ENCODE data around the gene MET. TPM values are rescaled to one million over a fixed set of nuclear protein-coding genes. Genes with fewer than 3 reads are reported as not detected.

The MET gene
- total and polyA plus RNA-seq, 2 of the 13 experiments (the other 11 are each of a cell fraction or from before 2014, with no cell fraction given) = 21.8 to 31.5 TPM

DNA sequence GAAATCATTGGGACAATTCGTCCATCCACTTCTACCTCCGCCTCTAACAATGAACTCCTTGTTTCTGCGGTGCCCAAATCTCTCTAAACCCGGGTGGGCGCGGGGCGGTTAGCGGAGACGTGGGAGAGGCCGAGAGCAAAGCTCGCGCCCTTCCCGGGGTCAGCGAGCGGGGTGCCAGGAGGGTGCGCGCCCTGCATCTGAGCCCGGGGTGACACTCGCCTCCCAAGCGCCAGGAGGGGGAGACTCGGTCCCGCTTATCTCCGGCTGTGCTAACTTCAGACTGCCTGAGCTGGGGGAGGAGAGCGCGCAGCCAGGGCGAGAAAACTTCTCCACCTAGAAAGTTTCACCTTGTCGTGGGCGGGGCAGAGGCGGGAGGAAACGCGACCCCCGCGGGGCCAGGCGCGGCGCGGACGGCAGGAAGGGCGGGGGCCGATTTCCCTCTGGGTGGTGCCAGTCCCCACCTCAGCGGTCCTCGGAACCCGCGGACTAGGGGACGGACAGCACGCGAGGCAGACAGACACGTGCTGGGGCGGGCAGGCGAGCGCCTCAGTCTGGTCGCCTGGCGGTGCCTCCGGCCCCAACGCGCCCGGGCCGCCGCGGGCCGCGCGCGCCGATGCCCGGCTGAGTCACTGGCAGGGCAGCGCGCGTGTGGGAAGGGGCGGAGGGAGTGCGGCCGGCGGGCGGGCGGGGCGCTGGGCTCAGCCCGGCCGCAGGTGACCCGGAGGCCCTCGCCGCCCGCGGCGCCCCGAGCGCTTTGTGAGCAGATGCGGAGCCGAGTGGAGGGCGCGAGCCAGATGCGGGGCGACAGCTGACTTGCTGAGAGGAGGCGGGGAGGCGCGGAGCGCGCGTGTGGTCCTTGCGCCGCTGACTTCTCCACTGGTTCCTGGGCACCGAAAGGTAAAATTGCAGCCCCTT is at the start of gene MET (continued):
- TF ChIP-seq ZHX2 (IDR thresholded peaks at IDR 0.05; ENCODE audit: low read depth) (no peak), ZHX2 (CRISPR knock-in tag; IDR thresholded peaks at IDR 0.05; ENCODE audit: borderline replicate concordance) (no peak; the same call in 1 of the 2 replicates), ARNT2 (CRISPR knock-in tag; IDR thresholded peaks at IDR 0.05; ENCODE audit: low read depth) (peak; percentile 98), ATF4 (CRISPR knock-in tag; IDR thresholded peaks at IDR 0.05) (peak in 1 of 2 experiments; percentile 56; a peak in 2 of 4 replicates), U2AF2 (IDR thresholded peaks at IDR 0.05; ENCODE audit: low read depth, low read length) (no peak), TRIM24 (CRISPR knock-in tag; IDR thresholded peaks at IDR 0.05) (no peak), MLXIP (CRISPR knock-in tag; IDR thresholded peaks at IDR 0.05; ENCODE audit: borderline replicate concordance) (no peak), MEIS2 (CRISPR knock-in tag; IDR thresholded peaks at IDR 0.05) (peak; percentile 52), NR2F6 (IDR thresholded peaks at IDR 0.05) (peak; percentile 45), NR2F6 (CRISPR knock-in tag; IDR thresholded peaks at IDR 0.05) (peak; percentile 78), KDM5A (IDR thresholded peaks at IDR 0.05; ENCODE audit: borderline replicate concordance, low read length) (no peak), GLI4 (CRISPR knock-in tag; IDR thresholded peaks at IDR 0.05; ENCODE audit: borderline replicate concordance) (no peak)
- TF ChIP-seq, protein P1, sequence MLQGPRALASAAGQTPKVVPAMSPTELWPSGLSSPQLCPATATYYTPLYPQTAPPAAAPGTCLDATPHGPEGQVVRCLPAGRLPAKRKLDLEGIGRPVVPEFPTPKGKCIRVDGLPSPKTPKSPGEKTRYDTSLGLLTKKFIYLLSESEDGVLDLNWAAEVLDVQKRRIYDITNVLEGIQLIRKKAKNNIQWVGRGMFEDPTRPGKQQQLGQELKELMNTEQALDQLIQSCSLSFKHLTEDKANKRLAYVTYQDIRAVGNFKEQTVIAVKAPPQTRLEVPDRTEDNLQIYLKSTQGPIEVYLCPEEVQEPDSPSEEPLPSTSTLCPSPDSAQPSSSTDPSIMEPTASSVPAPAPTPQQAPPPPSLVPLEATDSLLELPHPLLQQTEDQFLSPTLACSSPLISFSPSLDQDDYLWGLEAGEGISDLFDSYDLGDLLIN (CRISPR knock-in tag; IDR thresholded peaks at IDR 0.05; ENCODE audit: borderline replicate concordance) = no peak
- TF ChIP-seq, protein P2, sequence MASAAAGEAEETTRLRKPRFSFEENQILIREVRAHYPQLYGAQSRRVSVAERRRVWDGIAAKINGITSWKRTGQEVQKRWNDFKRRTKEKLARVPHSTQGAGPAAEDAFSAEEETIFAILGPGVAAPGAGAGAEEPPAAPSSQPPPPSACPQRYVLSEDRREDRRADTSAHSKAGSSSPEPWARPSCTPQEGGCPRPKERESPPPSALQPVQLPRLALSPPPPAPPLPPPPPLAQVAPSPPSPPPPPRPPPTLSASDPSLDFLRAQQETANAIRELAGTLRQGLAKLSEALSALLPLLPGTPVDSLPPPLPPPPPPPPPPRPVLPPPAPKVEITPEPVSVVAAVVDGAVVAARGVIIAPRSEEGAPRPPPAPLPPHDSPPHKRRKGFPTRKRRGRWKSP (CRISPR knock-in tag; IDR thresholded peaks at IDR 0.05) = no peak

Measured in HepG2 (cell line).